NCI-H748 (cell line): ENCODE results near the gene PTPRZ1.

Source experiments
- DNase-seq: peaks from one replicate; lab custom pipeline; 2025; ENCODE audit not compliant: unreplicated experiment; lab: John Stamatoyannopoulos, UW

The PTPRZ1 gene

GRCh38 chr7:121872831-121873288 lies at the start of gene PTPRZ1:
PTPRZ1 (plus strand) TSS chr7:121873161; CDS start chr7:121873500, 339 bp downstream.
- DNase-seq, result peak; percentile 70

DNA sequence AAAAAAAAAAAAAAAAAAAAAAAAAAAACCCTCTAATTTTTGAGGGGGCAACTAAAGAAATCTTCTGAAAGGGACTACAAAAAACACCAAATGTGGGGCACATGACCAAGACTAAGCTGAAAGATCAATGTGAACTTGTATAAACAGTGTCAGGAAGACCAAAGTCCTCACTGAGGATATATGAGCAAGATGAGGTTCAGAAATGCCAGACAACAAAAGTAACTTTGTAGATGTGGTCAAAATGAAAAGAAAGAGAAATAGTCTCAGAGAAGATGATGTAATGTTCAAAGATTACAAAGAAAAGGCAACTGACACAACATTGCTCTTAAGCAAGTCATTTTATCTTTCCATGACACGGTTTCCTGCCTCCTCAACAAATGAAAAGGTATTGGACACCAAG lies 48.7 kb upstream of the PTPRZ1 start:
- DNase-seq, result no peak

DNA sequence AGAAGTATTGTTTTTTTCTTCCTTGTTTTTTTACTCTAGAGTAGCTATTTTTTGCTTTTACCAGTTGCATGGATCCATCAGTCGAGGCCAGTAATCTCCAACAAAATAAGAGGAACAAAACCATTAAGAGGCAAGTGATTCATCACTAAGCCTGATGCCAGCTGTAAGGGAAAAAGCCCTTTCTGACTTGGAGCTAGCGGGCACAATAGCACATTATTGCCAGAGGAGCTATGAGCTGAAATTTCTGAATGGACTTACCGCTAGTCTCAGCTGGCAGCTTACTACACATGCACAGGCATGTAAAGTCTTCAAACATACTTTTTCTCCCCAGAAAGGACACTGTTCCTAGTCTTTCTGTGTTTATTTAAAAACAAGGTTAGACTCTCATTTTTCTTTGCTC lies 41.6 kb upstream of the PTPRZ1 start:
- peak; percentile 35 for DNase-seq

GRCh38 chr7:121831801-121832200 lies 41.2 kb upstream of the PTPRZ1 start:
- peak; percentile 88 for DNase-seq

- DNase-seq, result peak; percentile 74
These were observed 40.6 kb upstream of the PTPRZ1 start for GRCh38 chr7:121832347-121832746.

DNA sequence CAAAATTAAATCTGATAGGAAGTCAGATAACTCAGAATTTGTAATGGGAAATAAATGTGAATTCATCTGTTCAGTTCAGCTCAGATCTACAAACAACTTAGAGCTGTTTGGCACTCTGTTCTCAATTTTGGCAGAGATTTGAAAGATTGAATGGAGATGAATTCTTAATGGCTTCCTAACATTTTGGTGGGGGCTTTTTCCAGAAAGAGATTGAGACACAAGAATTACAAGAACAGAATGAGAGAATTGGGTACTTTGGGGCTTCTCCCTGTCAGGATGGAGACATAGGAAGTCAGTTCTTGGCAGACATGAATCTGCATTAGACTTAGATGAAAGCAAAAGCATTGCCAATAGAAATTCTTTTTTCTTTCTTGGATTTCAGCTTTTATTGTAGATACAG lies 39.0 kb upstream of the PTPRZ1 start:
- no peak for DNase-seq

DNA sequence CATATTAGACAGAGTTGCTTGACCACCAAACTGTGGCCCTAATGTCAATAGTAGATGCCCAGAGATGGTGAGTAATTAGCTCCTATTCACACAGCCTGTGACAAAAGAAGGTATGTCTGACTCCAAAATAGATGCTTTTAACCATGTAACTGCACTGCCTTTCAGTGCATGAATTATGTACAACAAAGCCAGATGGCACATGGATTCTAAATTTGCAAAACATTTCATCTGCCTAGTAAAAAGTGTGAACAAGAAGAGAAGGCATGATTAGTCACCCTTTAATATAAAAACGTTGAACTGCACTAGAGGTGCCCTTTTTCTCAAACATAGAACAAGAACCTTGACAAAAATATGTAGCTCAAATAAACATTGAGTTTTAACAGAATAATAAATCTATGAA lies 35.5 kb upstream of the PTPRZ1 start:
- DNase-seq, result peak; percentile 19

- no peak for DNase-seq
These were observed 25.9 kb upstream of the PTPRZ1 start for GRCh38 chr7:121847041-121847440.

GRCh38 chr7:121853307-121853706 lies 19.7 kb upstream of the PTPRZ1 start:
- DNase-seq, result no peak

DNA sequence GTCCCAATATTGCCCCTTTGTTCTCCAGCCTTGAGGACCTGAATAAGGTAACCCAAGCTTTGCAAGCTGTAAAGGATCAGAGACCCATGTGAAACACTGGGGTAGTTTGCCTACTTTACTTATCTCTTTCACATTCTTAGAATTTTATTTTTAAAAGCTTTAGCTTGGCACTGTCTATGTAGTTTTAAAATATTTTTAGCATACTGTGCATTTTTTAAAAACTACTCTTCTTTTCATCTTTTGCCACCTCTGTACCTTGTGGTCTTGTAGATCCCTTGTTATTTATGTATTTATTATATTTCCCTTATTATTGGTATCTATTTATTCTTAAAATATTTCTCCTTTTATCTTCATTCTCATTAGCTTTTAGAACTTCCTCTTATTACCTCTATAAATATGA lies 12.0 kb upstream of the PTPRZ1 start:
- no peak for DNase-seq

DNA sequence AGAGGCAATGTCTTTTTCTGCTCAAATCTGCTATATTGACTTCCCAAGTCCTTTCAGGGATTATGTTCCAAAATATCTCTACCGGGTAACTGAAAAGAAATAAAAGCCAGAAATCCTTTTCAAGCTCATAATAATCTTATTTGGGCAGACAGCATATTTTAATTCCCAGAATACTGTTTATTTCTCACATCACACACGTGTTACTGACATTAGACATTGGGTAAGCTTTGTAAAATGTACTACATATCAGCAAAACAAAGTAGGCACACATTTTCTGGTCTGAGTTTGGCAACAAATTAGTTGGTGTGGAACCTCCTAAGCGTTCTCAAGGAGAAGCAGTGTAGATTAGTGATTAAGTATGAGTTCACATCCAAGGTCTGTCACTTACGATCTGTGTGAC lies 10.4 kb upstream of the PTPRZ1 start:
- DNase-seq, result no peak

DNA sequence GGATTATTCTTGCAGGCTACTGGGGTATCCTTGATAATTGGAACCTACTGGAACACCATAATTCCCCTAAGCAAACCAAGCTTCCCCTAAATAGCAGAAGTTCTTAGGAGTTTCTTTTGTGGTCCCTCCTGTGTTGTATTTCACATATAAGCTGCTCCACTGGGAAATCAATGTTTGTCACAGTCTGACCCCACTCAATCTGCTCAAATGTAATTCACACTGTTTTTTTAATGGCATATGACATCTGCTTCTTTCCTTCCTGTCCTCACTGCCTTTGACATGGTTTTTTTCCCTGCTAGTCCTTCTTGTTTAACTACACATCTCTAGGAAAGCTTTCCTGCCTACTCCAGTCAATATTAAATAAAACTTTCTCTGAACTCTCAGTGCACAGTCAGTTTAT lies 1.8 kb upstream of the PTPRZ1 start:
- no peak for DNase-seq

DNA sequence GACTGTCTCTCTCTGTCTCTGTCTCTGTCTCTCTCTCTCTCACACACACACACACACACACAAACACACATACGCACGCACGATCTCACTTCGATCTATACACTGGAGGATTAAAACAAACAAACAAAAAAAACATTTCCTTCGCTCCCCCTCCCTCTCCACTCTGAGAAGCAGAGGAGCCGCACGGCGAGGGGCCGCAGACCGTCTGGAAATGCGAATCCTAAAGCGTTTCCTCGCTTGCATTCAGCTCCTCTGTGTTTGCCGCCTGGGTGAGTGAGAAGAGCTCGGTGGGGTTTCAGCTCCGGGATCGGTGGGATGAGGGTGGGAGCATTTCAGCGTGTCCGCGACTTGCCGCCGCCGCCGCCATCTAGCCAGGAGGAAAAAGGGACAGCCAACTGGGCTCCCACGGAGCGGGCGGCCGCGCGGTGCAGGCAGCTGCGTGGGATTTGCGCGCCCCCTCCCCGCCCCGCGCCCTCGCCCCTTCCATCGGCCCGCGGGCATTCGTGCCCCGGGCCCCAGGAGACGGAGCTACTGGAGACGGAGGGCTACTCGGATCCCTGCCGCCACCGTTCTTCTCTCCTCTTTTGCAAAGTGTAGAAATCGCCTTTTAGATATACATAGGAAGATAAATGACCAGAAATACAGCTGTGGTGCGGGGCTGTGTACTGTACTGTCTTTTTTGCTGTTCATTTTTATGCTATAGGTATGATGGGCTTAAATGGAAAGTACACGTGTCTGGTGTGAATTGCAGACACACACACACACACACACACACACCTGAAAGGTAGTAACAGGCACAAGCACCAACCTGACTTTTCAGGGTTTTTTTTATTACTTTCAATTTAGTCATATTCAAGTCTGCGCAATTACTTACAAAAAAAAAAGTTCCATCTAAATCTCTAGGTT lies 581 bp downstream of the PTPRZ1 start:
- peak; percentile 59 for DNase-seq

- DNase-seq, result no peak
These were observed 1.3 kb downstream of the PTPRZ1 start for GRCh38 chr7:121874298-121874697.

GRCh38 chr7:121875203-121875602 lies 2.2 kb downstream of the PTPRZ1 start:
- no peak for DNase-seq

- DNase-seq, result no peak
These were observed 3.9 kb downstream of the PTPRZ1 start for GRCh38 chr7:121876656-121877500.

DNA sequence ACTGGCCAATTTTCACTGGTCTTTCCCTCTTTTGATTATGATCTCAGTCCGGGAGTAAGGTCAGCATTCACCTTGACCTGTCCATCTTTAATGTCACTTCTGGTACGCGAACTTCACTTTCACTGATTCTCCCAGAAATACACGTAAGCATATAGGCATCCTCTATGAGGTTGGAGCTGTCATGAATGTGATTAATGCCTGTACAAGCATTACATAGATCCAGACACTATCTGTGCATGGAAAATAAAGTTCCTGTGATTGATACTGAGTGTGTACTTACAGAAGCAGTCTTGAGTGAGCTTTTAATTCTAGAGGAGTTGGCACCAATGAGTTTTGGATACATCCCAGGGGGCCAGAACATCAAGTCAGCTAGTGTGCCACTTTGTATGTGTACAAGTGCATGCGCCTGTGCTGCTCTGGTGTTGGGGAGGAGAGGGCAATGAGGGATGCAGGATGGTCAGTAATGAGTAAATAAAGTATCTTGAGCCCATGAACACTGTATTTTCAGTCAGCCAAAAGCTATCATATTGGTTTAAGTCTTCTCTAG lies 6.0 kb downstream of the PTPRZ1 start:
- DNase-seq, result no peak

DNA sequence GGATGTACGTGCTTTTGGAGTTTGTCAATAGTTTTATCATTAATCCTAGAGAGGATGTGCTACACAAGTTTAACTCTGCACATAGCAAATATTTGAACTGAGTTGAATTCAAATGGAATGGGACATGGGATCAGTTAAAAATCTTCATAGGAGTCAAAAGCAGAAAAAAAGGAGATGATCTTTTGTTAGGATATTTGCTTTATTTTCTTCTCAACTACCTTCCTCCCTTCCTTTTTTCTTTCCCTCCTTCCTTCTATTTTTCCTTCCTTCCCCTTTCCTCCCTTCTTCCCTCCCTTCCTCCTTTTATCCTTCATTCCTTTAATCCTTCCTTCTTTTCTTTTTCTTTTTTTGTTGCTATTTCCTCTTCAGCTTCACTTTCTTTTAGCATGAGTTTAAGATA lies 6.6 kb downstream of the PTPRZ1 start:
- no peak for DNase-seq

DNA sequence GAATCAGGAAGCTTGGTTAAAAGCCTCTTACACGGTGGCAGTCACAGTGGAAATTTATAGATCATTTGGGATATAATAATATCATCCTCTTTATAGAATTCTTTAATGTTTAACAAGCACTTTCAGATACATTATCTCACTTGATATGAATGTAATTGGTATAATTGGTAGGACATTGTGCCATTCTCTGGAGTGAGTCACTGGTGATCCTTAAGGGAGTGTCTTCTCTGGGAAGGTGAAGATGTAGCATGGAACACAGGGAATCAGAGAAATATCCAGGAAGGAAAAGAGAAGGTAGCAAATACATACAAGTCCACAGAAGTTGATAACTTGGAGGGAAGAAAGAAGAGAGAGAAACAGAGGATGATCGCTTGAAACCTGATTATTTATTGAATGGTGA lies 9.8 kb downstream of the PTPRZ1 start:
- no peak for DNase-seq

DNA sequence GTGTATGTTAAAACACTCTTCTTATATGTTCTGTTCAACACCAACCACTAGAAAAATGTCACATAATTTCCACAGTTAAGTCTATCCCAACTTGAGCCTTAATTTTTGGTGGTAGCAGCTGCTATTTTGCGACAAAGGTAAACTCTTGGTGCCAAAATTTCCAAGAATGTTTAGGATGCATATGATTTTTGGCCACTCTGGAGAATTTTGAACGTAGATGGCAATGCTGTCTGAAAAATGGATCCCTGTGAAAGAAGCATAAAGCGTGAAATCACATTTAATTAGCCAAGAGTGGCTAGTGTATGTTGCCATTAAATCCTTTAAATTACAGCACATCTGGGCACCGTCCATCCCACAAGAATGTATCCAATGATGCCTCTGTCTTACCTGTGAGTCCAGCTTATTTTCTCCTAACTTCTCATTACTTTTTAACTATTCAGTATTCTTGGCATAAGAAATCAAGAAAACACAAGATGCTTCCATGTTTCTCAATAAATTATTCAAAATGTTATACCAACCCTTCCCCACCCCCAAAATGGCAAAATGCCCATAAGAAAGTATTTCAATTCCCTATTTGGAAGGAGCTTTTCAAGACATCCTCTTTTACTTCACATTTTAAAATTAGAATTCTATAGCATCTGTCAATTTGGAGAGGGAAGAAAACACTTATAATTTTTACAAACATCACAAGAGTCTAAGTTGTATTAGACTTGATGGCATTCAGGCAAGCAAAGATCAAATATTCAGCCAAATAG lies 12.4 kb downstream of the PTPRZ1 start:
- DNase-seq, result no peak

GRCh38 chr7:121887634-121888033 lies 14.7 kb downstream of the PTPRZ1 start:
- DNase-seq, result no peak
